Fibroblast of lung (primary cell): ENCODE results near the gene CCDC39. TPM values are rescaled to one million over a fixed set of nuclear protein-coding genes. Genes with fewer than 3 reads are reported as not detected.

Experiments
- DNase-seq, 2 donors: peaks; one replicate each; pipeline versions ENCODE4 v3.0.0 to v3.0.0-alpha.2; 2010; ENCODE audit warnings: low read depth in 2 of 2
- H2AFZ ChIP-seq: 2 replicates; pipeline ENCODE4 v1.5.1; 2012; ENCODE audit warnings: low read length, control low read depth, inconsistent platforms
- H3K27ac ChIP-seq: 2 replicates; pipeline ENCODE4 v1.5.1; 2011; ENCODE audit warnings: low read length, control low read depth; ENCODE audit not compliant: insufficient read depth
- H3K27me3 ChIP-seq: 2 replicates; pipeline ENCODE4 v1.5.1; 2011; ENCODE audit warnings: mild to moderate bottlenecking, low read length; ENCODE audit not compliant: control insufficient read depth, insufficient read depth
- H3K36me3 ChIP-seq: 2 replicates; pipeline ENCODE4 v1.5.1; 2011; ENCODE audit warnings: low read length; ENCODE audit not compliant: control insufficient read depth, insufficient read depth
- H3K4me1 ChIP-seq: 2 replicates; pipeline ENCODE4 v1.5.1; 2011; ENCODE audit warnings: low read length; ENCODE audit not compliant: control insufficient read depth, insufficient read depth; ENCODE audit errors: extremely low read depth
- H3K4me2 ChIP-seq: 2 replicates; pipeline ENCODE4 v1.5.1; 2011; ENCODE audit warnings: low read length, control low read depth; ENCODE audit not compliant: insufficient read depth; ENCODE audit errors: extremely low read depth
- H3K4me3 ChIP-seq, 4 experiments: fragments of 200-600 bp in 1 of 4; sonication (generic) in 1 of 4; replicated peaks in 1 of 4; 2 replicates each; pipeline ENCODE4 v1.5.1; 2011 to 2016; ENCODE audit warnings: low read length in 4 of 4, low read depth in 3 of 4, mild to moderate bottlenecking in 3 of 4, control low read depth in 2 of 4, inconsistent platforms in 1 of 4, mixed read lengths in 1 of 4; ENCODE audit not compliant: insufficient read depth in 1 of 4; ENCODE audit errors: control extremely low read depth in 1 of 4
- H3K79me2 ChIP-seq: 2 replicates; pipeline ENCODE4 v1.5.1; 2012; ENCODE audit warnings: mild to moderate bottlenecking, low read length, inconsistent platforms; ENCODE audit not compliant: control insufficient read depth, insufficient read depth
- H3K9ac ChIP-seq: 2 replicates; pipeline ENCODE4 v1.5.1; 2011; ENCODE audit warnings: mild to moderate bottlenecking, low read length, control low read depth; ENCODE audit not compliant: insufficient read depth
- H3K9me3 ChIP-seq: 2 replicates; pipeline ENCODE4 v1.5.1; 2012; ENCODE audit warnings: low read depth, low read length; ENCODE audit not compliant: control insufficient read depth, insufficient read depth
- H4K20me1 ChIP-seq: 2 replicates; pipeline ENCODE4 v1.5.1; 2011; ENCODE audit warnings: low read length; ENCODE audit not compliant: control insufficient read depth, insufficient read depth; ENCODE audit errors: extremely low read depth
- EZH2 ChIP-seq: IDR thresholded peaks from 2 replicates; pipeline ENCODE4 v1.5.1; 2012; ENCODE audit warnings: low read length, control low read depth, mild to moderate bottlenecking; ENCODE audit errors: missing control alignments
- polyA plus RNA-seq, 2 donors: library from polyadenylated mRNA; depleted of rRNA in 1 of 2; stranded (reverse) in 1 of 2; unstranded in 1 of 2; fragments of >200 nt; gene quantifications; 2 replicates each; pipeline ENCODE4 v1.2.1, GENCODE V29; 2011 to 2012; ENCODE audit warnings: missing spikeins in 1 of 2
- total RNA-seq: library from RNA; depleted of rRNA; stranded (reverse); fragments of >200 nt; gene quantifications from 2 replicates; pipeline ENCODE4 v1.2.1, GENCODE V29; 2014
- TF ChIP-seq, protein P1 (sequence below), 2 donors: IDR thresholded peaks in 1 of 2; conservative IDR thresholded peaks in 1 of 2; 1 replicate in 1 of 2; 2 replicates in 1 of 2; pipeline ENCODE4 v1.5.1; 2011 to 2012; ENCODE audit warnings: low read length in 2 of 2, control low read depth in 1 of 2, inconsistent platforms in 1 of 2, low read depth in 1 of 2, mild to moderate bottlenecking in 1 of 2

CCDC39 gene
- total and polyA plus RNA-seq, 2 donors (not counting 1 experiment from before 2014, with no cell fraction given), result under 0.01 TPM; not detected in 1

- no peak overlapping the region for H3K9ac ChIP-seq
- no peak overlapping the region for H3K4me2 ChIP-seq
- DNase-seq, result no peak
- no peaks in the 10 kb centered on the region for H3K36me3 ChIP-seq
- no peak overlapping the region for H2AFZ ChIP-seq
- H3K4me1 ChIP-seq, result no peaks in the 10 kb centered on the region
- H3K27ac ChIP-seq, result no peak overlapping the region
- no peaks in the 10 kb centered on the region for H3K27me3 ChIP-seq
- H3K9me3 ChIP-seq, result no peaks in the 10 kb centered on the region
- H3K4me3 ChIP-seq, result no peak overlapping the region
- no peaks in the 10 kb centered on the region for H4K20me1 ChIP-seq
- no peaks in the 10 kb centered on the region for H3K79me2 ChIP-seq
- TF ChIP-seq, protein P1, sequence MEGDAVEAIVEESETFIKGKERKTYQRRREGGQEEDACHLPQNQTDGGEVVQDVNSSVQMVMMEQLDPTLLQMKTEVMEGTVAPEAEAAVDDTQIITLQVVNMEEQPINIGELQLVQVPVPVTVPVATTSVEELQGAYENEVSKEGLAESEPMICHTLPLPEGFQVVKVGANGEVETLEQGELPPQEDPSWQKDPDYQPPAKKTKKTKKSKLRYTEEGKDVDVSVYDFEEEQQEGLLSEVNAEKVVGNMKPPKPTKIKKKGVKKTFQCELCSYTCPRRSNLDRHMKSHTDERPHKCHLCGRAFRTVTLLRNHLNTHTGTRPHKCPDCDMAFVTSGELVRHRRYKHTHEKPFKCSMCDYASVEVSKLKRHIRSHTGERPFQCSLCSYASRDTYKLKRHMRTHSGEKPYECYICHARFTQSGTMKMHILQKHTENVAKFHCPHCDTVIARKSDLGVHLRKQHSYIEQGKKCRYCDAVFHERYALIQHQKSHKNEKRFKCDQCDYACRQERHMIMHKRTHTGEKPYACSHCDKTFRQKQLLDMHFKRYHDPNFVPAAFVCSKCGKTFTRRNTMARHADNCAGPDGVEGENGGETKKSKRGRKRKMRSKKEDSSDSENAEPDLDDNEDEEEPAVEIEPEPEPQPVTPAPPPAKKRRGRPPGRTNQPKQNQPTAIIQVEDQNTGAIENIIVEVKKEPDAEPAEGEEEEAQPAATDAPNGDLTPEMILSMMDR (conservative IDR thresholded peaks at IDR 0.05 in 1 of 2, IDR thresholded peaks at IDR 0.05 in 1 of 2; ENCODE audit: low read depth in 1 of 2, low read length in 2 of 2), result no peak
- TF ChIP-seq EZH2, result no peak
These were observed 48.9 kb downstream of the CCDC39 start for GRCh38 chr3:180630371-180630770.

- H3K9ac ChIP-seq, result no peak overlapping the region
- H4K20me1 ChIP-seq, result no peaks in the 10 kb centered on the region
- H3K4me1 ChIP-seq, result no peaks in the 10 kb centered on the region
- H3K4me3 ChIP-seq, result no peak overlapping the region
- no peaks in the 10 kb centered on the region for H3K27me3 ChIP-seq
- no peaks in the 10 kb centered on the region for H3K9me3 ChIP-seq
- no peak for TF ChIP-seq EZH2
- TF ChIP-seq, protein P1 (conservative IDR thresholded peaks at IDR 0.05 in 1 of 2, IDR thresholded peaks at IDR 0.05 in 1 of 2; ENCODE audit: low read depth in 1 of 2, low read length in 2 of 2), result no peak
- no peaks in the 10 kb centered on the region for H3K79me2 ChIP-seq
- H3K36me3 ChIP-seq, result no peaks in the 10 kb centered on the region
- no peak overlapping the region for H3K27ac ChIP-seq
- no peak for DNase-seq
- no peak overlapping the region for H3K4me2 ChIP-seq
- H2AFZ ChIP-seq, result no peak overlapping the region
These were observed 52.4 kb downstream of the CCDC39 start for GRCh38 chr3:180626844-180627243.

DNA sequence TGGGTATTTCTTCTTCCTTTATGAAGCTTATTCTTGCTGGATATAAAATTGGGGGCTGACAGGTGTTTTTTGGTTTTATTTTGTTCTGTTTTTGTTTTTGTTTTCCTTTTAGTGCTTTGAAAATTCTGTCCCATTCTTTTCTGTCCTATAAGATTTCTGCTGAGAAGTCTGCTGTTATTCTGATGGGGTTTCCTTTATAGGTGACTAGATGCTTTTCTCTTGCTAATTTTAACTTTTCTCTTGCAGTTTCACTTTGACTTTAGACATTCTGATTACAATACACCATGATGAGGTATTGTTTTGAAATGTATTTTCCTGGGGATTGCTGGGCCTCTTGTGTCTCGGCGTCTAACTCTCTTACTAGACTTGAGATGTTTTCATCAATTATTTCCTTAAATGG lies 54.6 kb downstream of the CCDC39 start:
- H3K4me2 ChIP-seq, result no peak overlapping the region
- no peaks in the 10 kb centered on the region for H4K20me1 ChIP-seq
- no peak overlapping the region for H3K27ac ChIP-seq
- H3K9me3 ChIP-seq, result no peaks in the 10 kb centered on the region
- no peak overlapping the region for H3K9ac ChIP-seq
- no peaks in the 10 kb centered on the region for H3K27me3 ChIP-seq
- H3K79me2 ChIP-seq, result no peaks in the 10 kb centered on the region
- TF ChIP-seq, protein P1 (conservative IDR thresholded peaks at IDR 0.05 in 1 of 2, IDR thresholded peaks at IDR 0.05 in 1 of 2; ENCODE audit: low read depth in 1 of 2, low read length in 2 of 2), result no peak
- TF ChIP-seq EZH2, result no peak
- H2AFZ ChIP-seq, result no peak overlapping the region
- H3K4me3 ChIP-seq, result no peak overlapping the region
- no peak for DNase-seq
- H3K36me3 ChIP-seq, result no peaks in the 10 kb centered on the region
- H3K4me1 ChIP-seq, result no peaks in the 10 kb centered on the region
